ENCODE results near the gene RAPGEF3. TPM values are rescaled to one million over a fixed set of nuclear protein-coding genes. Genes with fewer than 3 reads are reported as not detected.

RAPGEF3 gene
- total RNA-seq, 4 donors from 2014 or later: 18.3 to 48.2 (median 32.5) TPM

- Histone ChIP-seq H3K4me1 (peaks cover 60 to 78% (median 73%) of the 10 kb centered on the region in 4 donors), H3K4me3 (no peak overlapping the region), H3K9me3 (no peaks in the 10 kb centered on the region), H3K36me3 (peaks cover 0 to 26% (median 25%) of the 10 kb centered on the region in 4 donors), H3K27ac (replicated peaks in 1 of 4) (peak overlapping the region; percentile 75 to 84 (median 80)), H3K27me3 (no peaks in the 10 kb centered on the region)
- TF ChIP-seq EP300 (IDR thresholded peaks at IDR 0.05) (no peak), CTCF (IDR thresholded peaks at IDR 0.05) (no peak), POLR2AphosphoS5 (IDR thresholded peaks at IDR 0.05) (peak in 1 of 2 donors; percentile 59), POLR2A (IDR thresholded peaks at IDR 0.05; ENCODE audit: low read depth) (no peak)
- intact Hi-C loops (cut with DNase I): loop anchor here (5.0 kb wide), 2 partner anchors 36 to 61 kb away; no protein-coding TSS in a partner anchor
- DNase-seq (ENCODE audit: extremely low spot score): no peak
- WGBS: 61% methylated on average over 9 of the region's 9 CpGs
Observed at GRCh38 chr12:47777741-47778558, 19.3 kb upstream of the RAPGEF3 start.

GRCh38 chr12:47777151-47777550, 18.5 kb upstream of the RAPGEF3 start:
- 71% methylated on average over 1 of the region's 1 CpG for WGBS
- intact Hi-C loops (cut with DNase I): loop anchor here (5.0 kb wide), 2 partner anchors 35 to 60 kb away; no protein-coding TSS in a partner anchor

GRCh38 chr12:47776471-47777143, 17.9 kb upstream of the RAPGEF3 start:
- Histone ChIP-seq H3K4me3 (no peak overlapping the region), H3K27ac (replicated peaks in 1 of 4) (peak overlapping the region; percentile 75 to 84 (median 80)), H3K27me3 (no peaks in the 10 kb centered on the region), H3K4me1 (peaks cover 65 to 77% (median 75%) of the 10 kb centered on the region in 4 donors), H3K9me3 (no peaks in the 10 kb centered on the region), H3K36me3 (peaks cover 0 to 12% (median 11%) of the 10 kb centered on the region in 4 donors)
- intact Hi-C loops (cut with DNase I): loop anchor here (5.0 kb wide), 2 partner anchors 34 to 59 kb away; no protein-coding TSS in a partner anchor
- 69% methylated on average over 3 of the region's 5 CpGs for WGBS
- DNase-seq (ENCODE audit: extremely low spot score): no peak
- TF ChIP-seq EP300 (IDR thresholded peaks at IDR 0.05): no peak
- peak in 1 of 2 donors; percentile 7 for TF ChIP-seq POLR2AphosphoS5 (IDR thresholded peaks at IDR 0.05)

More at GRCh38 chr12:47777151-47777550, 18.5 kb upstream of the RAPGEF3 start:
- no peak for DNase-seq (ENCODE audit: extremely low spot score)
- Histone ChIP-seq H3K27me3 (no peaks in the 10 kb centered on the region), H3K4me3 (no peak overlapping the region), H3K27ac (replicated peaks in 1 of 4) (peak overlapping the region; percentile 75 to 84 (median 80)), H3K36me3 (peaks cover 0 to 18% (median 17%) of the 10 kb centered on the region in 4 donors), H3K4me1 (peaks cover 65 to 78% (median 74%) of the 10 kb centered on the region in 4 donors), H3K9me3 (no peaks in the 10 kb centered on the region)
- TF ChIP-seq EP300 (IDR thresholded peaks at IDR 0.05) (no peak), POLR2A (IDR thresholded peaks at IDR 0.05; ENCODE audit: low read depth) (no peak), CTCF (IDR thresholded peaks at IDR 0.05) (no peak), POLR2AphosphoS5 (IDR thresholded peaks at IDR 0.05) (no peak)

GRCh38 chr12:47775100-47775911, 16.6 kb upstream of the RAPGEF3 start:
- H3K36me3 ChIP-seq: peaks cover 0 to 3% (median 0%) of the 10 kb centered on the region in 4 donors
- TF ChIP-seq EP300 (IDR thresholded peaks at IDR 0.05) (no peak), POLR2A (IDR thresholded peaks at IDR 0.05; ENCODE audit: low read depth) (no peak), CTCF (IDR thresholded peaks at IDR 0.05) (no peak), POLR2AphosphoS5 (IDR thresholded peaks at IDR 0.05) (no peak)
- no peak for DNase-seq (ENCODE audit: extremely low spot score)
- peak overlapping the region; percentile 75 to 84 (median 80) for H3K27ac ChIP-seq (replicated peaks in 1 of 4)
- 67% methylated on average over 7 of the region's 10 CpGs for WGBS
- H3K4me3 ChIP-seq: peak overlapping the region in 1 of 4 donors; percentile 95
- H3K4me1 ChIP-seq: peaks cover 65 to 83% (median 78%) of the 10 kb centered on the region in 4 donors
- H3K27me3 ChIP-seq: no peaks in the 10 kb centered on the region
- intact Hi-C loops (cut with DNase I): loop anchor here (5.0 kb wide), 2 partner anchors 33 to 58 kb away; no protein-coding TSS in a partner anchor
- H3K9me3 ChIP-seq: no peaks in the 10 kb centered on the region

Data from esophagus muscularis mucosa (tissue), 4 donors.